Dermis blood vessel endothelial cell (primary cell): Measurements from ENCODE around the gene CEND1. TPM values are rescaled to one million over a fixed set of nuclear protein-coding genes. Genes with fewer than 3 reads are reported as not detected.

ENCODE experiments used
- DNase-seq: peaks from one replicate; pipeline ENCODE4 v3.0.0; 2010
- total RNA-seq: library from RNA; depleted of rRNA; stranded (reverse); fragments of >200 nt; gene quantifications from 2 replicates; pipeline ENCODE4 v1.2.3, GENCODE V29; 2014

The CEND1 gene
- total RNA-seq, 1 donor from 2014 or later = 0.17 TPM

DNA sequence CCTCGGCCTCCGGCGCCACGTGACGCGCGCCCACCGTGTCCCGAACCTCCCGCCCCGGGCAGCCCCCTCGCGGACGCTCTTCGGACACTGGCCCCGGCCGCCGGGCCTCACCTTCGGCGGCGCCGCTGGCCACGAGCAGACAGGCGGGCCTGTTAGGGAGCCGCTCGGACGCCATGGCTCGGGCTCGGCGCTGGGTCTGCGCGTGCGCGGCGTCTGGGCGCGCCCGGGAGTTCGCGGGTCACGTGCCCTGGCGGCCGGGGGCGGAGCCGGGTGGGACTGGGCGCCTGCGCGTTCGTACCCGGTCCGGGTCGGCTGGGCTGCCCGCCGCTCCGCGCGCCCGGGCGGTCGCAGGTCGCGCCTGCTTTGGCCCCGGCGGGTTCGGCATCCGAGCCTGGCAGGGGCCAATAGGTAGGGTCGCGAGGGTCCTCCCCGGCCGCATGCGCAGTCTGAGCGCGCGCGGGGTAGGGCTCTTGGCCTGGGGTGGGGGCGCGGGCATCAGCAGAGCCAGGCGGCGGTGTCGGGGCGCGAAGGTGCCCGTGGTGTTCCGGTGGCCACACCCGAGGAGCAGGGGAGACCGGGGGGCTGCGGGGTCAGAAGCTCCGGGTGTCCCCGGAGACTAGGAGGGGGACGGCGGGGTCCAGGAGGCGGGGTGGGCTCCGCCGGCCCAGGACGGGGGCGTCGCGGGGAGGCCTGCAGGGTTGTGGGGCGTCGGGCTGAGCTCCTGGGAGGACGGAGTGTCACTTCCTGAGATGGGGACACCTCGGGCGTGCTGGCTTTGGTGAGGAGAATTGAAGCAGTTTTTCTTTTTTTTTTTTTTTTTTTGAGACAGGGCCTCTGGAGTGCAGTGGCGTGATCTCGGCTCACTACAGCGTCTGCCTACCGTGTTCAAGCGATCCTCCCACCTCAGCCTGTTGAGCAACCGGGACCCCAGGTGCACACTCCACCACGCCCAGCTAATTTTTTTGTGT is 12.3 kb downstream of the CEND1 start, which contains the start of gene GATD1:
Gene GATD1, minus strand, starts transcription at position 200 of the 968 bp plus-strand sequence. Its CDS starts 25 bp downstream, at position 175.
- DNase-seq = peak; percentile 92

- DNase-seq = peak; percentile 53
These were observed 13.2 kb downstream of the CEND1 start for GRCh38 chr11:776561-777287.

- DNase-seq = no peak
These were observed 13.7 kb downstream of the CEND1 start for GRCh38 chr11:776263-776560.

DNA sequence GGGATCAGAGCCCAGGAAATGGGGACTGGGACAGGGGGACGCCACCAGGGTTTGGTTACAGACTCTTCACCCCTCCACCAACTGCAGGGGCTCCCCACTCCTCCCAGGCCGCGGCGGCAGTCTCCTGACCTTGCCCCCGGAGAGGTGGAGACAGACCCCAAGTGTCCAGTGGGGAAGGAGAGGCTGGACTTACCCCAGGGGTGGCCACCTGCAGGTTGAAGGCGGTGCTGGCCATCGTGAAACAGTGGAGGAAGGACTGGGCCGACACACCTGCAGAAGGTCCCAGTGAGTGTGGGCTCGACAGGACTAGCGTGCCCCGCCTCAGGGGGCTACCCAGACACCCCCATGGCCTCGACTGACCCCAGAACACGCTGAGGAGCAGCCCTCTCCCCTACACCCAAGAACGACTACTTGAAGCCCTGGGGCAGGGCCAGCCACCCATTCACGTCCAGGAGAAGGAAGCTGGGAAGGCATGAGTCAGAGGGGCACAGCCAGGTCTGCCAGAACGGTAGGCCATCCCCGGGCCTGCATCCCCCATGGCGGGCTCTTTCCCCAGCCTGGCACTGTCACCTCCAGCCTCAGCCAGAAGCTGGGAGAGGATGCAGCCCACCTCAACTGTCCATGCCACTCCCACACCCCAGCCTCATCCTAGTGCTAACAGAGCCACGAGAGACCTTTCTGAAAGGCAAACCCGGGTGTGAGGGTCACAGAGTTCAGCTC is 14.9 kb downstream of the CEND1 start:
- DNase-seq = peak; percentile 69

DNA sequence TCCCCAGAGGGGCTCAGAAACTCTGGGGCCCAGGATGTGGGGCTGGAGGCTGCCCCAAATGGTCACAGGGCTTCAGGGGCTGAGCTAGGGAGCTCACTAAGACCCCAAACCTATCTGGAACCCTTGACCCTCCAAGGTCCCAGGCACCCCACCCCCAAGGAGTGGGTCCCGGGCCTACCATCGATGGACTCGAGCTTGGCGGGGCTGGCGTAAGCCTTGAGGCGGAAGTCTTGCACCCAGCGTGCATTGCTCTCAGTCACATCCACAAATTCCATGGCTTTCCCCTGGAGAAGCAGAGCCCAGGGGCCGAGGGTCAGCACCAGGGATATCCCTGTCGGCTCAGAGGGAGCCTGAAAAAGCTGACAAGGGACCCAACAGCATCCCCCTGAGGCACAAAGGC is 16.1 kb downstream of the CEND1 start:
- DNase-seq = no peak

GRCh38 chr11:773425-773824 is 16.5 kb downstream of the CEND1 start:
- no peak for DNase-seq

- no peak for DNase-seq
These were observed 17.2 kb downstream of the CEND1 start for GRCh38 chr11:772429-773390.

DNA sequence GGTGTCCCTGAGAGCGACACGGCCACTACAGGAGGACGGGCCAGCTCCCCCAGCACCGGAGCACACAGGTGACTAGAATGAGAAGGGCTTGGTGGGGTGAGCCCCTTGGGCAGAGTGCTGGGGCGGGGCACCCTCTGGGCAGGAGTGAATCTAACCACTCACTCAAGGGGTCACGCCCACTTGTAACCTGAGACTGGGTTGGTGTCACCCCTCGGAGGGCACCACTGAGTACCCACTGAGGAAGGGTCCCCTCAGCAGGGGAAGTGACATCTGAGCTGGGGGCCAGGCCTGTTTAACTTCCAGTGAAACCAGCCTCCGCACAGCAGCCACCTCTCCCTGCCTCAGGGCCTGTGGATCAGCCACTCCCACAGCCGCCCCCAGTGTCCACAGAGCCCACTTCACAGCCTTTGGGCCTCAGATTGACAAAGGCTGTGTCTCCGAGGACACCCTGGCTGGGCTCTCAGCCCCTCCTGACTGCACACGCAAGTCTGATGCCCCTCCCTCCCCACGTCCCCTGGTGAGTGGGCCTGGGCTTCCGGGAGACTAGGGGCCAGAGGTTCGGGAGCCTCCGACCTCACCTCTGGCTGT is 18.2 kb downstream of the CEND1 start:
- DNase-seq = no peak

DNA sequence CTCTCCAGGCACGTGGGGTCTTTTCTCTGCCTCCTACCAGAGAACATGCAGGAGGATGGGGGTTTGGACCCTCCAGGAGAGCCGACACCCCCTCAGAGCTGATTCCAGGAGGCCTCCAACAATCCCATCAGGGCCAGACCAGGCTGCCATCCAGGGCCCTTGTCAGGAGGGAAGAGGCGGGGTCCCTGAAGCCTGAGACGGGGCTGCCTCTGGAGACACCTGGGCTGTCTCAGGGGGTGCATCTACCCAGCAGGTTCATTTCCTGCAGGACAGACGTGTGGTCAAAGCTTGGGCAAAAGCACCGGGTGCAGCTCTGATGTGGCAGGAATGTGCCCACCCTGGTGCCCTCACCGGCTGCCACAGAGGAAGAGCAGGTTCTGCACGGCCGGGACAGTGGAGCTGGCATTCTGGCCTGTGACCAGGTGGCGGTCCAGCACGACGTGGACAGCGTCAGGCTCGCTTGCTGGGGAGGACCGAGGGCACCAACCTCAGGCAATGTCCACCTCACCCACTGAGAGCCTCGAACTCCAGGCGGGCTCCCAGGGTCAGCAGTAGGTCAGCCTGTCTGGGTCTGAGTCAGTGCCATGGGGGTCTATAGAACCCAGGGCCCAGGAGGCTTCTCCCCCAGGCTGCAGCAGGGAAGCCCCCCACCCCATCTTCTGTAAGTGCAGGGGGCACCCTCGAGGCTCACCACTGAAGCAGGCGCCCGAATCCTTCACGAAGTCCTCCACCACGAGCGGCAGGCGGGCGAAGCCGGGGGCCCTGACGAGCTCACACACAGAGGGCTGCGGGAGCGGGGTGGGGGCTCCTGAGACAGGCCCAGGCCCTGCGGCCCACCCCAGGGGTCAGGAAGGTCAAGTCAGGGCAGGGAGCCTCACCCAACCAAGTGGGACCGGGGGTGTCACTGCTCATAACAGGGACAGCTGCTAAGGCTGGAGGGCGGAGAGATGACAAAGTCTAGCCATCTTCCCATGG is 19.0 kb downstream of the CEND1 start:
- no peak for DNase-seq

- DNase-seq = no peak
These were observed 19.8 kb downstream of the CEND1 start for GRCh38 chr11:769887-770641.

DNA sequence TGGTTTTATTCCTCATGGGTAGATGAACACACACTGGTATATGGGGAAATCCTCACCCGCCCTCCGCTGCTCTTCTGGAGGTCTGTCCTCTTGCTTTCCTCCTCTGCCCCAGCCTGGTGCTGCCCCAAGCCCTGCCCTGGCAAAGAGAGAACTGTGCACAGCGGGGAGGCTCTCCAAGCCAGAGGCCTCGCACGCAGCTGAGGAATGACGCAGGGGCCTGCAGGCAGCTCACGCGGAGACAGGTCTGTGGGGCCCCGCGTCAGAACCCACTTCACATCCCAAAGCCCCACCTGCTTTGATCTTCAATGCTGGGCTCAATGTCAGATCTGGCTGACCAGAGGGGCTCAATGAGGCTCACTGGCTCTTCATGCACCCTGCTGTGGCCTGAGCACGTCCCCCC is 22.7 kb downstream of the CEND1 start:
- DNase-seq = no peak

DNA sequence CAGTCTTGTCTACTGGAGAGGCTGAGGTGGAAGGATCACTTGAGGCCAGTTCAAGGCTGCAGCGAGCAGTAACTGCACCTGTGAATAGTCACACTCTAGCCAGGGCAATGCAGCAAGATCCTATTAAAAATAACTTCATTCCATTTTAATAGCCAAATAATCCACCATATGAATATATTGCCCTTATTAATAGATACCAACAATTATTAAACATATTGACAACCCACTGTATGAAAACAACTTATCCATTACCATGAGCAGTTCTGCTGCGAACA is 23.0 kb downstream of the CEND1 start:
- no peak for DNase-seq

DNA sequence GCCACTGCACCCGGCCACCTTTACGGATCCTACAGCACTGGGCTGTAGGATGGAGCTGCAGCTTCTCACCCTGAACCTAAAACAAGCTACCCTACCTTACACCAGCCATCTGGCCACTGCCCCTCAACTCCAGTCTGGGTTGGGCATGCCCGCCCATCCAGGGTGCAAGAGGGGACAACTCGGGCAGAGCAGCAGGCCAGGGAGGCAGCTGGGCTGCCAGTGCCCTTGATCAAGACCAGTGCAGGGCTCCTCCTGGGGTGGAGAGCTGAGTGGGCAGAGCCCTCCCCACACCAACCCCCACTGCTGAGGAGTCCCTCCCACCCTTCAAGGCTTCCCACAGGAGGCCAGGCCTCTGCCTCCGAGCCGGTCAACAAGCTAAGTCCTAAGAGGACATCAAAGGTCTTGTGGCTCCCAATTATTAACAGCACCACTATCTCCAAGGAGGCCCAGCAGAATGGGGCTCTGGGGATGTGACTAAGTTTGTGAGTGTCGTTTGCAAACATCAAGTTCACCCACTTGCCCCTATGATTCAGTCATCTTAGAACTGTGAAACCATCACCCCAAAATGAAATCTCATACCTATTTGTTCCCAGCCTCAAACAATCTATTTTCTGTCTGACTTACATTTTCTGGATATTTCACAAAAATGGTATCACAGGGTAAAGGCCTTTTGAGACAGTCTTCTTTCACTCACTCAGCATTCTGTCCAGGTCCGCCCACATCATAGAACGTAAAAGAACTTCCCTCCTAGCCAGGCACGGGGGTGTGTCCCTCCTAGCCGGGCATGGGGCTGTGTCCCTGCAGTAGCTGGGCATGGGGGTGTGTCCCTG is 23.6 kb downstream of the CEND1 start:
- DNase-seq = no peak

DNA sequence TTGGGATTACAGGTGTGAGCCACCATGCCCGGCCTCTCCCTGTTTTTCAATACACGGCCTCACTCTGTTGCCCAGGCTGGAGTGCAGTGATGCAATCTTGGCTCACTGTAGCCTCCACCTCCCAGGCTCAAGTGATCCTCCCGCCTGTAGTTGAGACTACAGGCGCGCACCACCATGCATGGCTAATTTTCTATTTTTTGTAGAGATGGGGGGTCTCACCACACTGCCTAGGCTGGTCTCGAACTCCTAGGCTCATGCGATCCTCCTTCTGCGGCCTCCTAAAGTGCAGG is 24.1 kb downstream of the CEND1 start:
- DNase-seq = no peak

DNA sequence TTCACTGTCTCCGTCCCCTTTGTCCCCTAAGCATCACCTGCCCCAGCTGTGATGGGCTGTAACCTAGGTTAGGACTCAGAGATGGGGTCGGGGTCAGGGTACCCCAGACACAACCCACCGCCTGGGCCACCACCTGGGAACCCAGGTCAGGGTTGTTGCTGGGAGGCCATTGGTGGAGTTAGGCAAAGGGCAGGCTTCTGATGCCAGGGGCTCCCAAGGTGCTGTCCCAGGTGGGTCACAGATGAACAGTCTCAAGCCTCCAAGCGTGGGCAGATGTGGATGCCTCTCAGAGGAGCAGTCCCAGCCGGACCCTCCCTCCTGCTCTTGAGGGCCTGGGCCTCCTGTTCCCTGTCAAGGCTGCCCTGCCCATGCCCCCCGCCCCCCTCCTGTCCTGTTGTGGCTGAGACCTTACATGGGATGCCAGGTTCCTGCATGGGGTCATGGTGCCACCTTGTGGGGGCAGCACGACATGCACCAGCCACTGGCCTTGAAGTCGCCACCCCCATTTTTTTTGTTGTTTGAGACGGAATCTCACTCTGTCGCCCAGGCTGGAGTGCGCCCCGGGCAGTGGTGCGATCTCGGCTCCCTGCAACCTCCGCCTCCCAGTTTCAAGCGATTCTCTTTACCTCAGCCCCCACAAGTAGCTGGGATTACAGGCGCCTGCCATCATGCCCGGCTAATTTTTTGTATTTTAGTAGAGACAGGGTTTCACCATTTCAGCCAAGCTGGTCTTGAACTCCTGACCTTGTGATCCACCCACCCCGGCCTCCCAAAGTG is 24.7 kb downstream of the CEND1 start:
- peak; percentile 78 for DNase-seq

GRCh38 chr11:764322-765024 is 25.4 kb downstream of the CEND1 start:
- no peak for DNase-seq

DNA sequence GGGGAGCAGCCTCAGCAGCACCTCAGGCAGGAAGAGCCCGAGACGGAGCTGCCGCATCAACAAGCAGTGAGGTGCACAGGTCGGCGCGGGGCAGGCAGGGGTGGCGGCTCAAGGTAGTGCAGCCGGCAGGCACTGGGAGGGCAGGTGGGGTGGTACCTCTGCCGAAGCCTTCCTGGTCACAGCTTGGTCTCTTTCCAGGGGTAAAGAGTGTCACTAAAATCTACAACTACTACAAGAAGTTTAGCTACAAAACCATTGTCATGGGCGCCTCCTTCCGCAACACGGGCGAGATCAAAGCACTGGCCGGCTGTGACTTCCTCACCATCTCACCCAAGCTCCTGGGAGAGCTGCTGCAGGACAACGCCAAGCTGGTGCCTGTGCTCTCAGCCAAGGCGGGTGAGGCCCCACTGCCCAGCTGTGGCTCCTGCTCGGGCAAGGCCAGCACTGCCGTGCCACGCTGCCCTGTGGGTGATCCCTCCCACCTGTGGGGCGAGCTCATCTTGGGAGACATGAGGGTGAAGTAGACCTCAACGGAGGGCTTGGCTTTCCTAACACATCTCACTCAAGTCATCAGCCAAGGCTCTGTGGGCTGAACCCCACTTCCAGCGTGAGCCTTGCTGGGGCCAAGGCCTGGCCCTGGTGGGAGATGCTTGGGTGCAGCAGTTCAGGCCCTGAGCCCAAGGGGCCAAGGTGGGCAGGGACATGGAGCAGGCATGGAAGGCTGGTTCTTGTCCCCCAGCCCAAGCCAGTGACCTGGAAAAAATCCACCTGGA is 26.2 kb downstream of the CEND1 start:
- DNase-seq = no peak
